IMR-90 (cell line): Measurements from ENCODE around the gene LRRC7.

Source experiments
- BHLHE40 ChIP-seq: fragments of 150-350 bp; IDR thresholded peaks from 2 replicates; pipeline ENCODE4 v1.6.1; 2016; ENCODE audit warnings: mild to moderate bottlenecking, low read depth, low read length
- CEBPB ChIP-seq: IDR thresholded peaks from 2 replicates; pipeline ENCODE4 v1.6.1; 2012; ENCODE audit warnings: low read depth, low read length, improper control_type of control experiment
- FOS ChIP-seq: fragments of 150-350 bp; IDR thresholded peaks from 2 replicates; pipeline ENCODE4 v1.6.1; 2016; ENCODE audit warnings: low read depth, low read length
- MAZ ChIP-seq: IDR thresholded peaks from 2 replicates; pipeline ENCODE4 v1.6.1; 2012; ENCODE audit warnings: low read depth, mild to moderate bottlenecking, low read length, improper control_type of control experiment, moderate library complexity, borderline replicate concordance
- POLR2A ChIP-seq: IDR thresholded peaks from 2 replicates; pipeline ENCODE4 v1.6.1; 2012; ENCODE audit warnings: mild to moderate bottlenecking, low read depth, low read length
- RAD21 ChIP-seq: IDR thresholded peaks from 2 replicates; pipeline ENCODE4 v1.6.1; 2012; ENCODE audit warnings: low read length, improper control_type of control experiment
- RCOR1 ChIP-seq: IDR thresholded peaks from 2 replicates; pipeline ENCODE4 v1.6.1; 2012; ENCODE audit warnings: mild to moderate bottlenecking, low read length, improper control_type of control experiment; ENCODE audit not compliant: insufficient replicate concordance
- RFX5 ChIP-seq: IDR thresholded peaks from 2 replicates; pipeline ENCODE4 v1.8.0; 2012; ENCODE audit warnings: low read depth, mild to moderate bottlenecking, low read length, moderate library complexity
- SMC3 ChIP-seq: fragments of 150-350 bp; IDR thresholded peaks from 2 replicates; pipeline ENCODE4 v1.6.1; 2016; ENCODE audit warnings: low read depth, mild to moderate bottlenecking, antibody characterized with exemption, low read length, moderate library complexity
- TF ChIP-seq, protein P1 (sequence below): conservative IDR thresholded peaks from 2 replicates; pipeline ENCODE4 v1.5.1; 2012; ENCODE audit warnings: mild to moderate bottlenecking, low read depth, low read length, improper control_type of control experiment
- TF ChIP-seq, protein P2 (sequence below): fragments of 150-350 bp; IDR thresholded peaks from 2 replicates; pipeline ENCODE4 v1.6.1; 2017; ENCODE audit warnings: mild to moderate bottlenecking, antibody characterized with exemption, low read length, low read depth

DNA sequence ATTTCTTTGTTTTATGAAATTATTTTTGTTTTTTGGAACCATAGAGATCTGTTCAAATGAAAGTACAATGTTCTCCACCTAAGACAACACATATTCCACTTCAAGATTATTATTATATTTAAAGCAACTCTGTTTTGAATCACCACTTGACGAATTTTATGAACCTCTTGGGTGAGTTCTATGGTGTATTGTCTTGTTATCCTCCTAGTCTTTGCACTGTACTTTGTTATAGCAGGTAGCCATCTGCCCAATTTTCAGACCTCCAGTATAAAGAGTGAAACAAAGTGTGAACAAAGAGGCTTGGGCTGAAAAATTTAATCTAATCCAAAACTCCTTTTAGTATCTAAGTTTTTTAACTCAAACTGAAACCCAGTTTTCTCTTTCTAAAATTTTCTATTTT lies 71.0 kb downstream of the LRRC7 start:
- TF ChIP-seq, protein P1, sequence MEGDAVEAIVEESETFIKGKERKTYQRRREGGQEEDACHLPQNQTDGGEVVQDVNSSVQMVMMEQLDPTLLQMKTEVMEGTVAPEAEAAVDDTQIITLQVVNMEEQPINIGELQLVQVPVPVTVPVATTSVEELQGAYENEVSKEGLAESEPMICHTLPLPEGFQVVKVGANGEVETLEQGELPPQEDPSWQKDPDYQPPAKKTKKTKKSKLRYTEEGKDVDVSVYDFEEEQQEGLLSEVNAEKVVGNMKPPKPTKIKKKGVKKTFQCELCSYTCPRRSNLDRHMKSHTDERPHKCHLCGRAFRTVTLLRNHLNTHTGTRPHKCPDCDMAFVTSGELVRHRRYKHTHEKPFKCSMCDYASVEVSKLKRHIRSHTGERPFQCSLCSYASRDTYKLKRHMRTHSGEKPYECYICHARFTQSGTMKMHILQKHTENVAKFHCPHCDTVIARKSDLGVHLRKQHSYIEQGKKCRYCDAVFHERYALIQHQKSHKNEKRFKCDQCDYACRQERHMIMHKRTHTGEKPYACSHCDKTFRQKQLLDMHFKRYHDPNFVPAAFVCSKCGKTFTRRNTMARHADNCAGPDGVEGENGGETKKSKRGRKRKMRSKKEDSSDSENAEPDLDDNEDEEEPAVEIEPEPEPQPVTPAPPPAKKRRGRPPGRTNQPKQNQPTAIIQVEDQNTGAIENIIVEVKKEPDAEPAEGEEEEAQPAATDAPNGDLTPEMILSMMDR = no peak
- TF ChIP-seq SMC3 = no peak
- TF ChIP-seq POLR2A = no peak
- TF ChIP-seq RCOR1 = no peak
- TF ChIP-seq CEBPB = no peak
- TF ChIP-seq RFX5 = no peak
- no peak for TF ChIP-seq FOS
- TF ChIP-seq, protein P2, sequence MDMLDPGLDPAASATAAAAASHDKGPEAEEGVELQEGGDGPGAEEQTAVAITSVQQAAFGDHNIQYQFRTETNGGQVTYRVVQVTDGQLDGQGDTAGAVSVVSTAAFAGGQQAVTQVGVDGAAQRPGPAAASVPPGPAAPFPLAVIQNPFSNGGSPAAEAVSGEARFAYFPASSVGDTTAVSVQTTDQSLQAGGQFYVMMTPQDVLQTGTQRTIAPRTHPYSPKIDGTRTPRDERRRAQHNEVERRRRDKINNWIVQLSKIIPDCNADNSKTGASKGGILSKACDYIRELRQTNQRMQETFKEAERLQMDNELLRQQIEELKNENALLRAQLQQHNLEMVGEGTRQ = no peak
- TF ChIP-seq MAZ = no peak
- TF ChIP-seq RAD21 = no peak
- no peak for TF ChIP-seq BHLHE40
